Stimulated activated naive CD4-positive, alpha-beta T cell treated with Interleukin-2 at 50 U/mL for 16 hours (primary cell): ENCODE data around the gene BACH2.

Experiments
- DNase-seq: peaks from one replicate; lab custom pipeline; 2025; lab: John Stamatoyannopoulos, UW

The BACH2 gene

DNA sequence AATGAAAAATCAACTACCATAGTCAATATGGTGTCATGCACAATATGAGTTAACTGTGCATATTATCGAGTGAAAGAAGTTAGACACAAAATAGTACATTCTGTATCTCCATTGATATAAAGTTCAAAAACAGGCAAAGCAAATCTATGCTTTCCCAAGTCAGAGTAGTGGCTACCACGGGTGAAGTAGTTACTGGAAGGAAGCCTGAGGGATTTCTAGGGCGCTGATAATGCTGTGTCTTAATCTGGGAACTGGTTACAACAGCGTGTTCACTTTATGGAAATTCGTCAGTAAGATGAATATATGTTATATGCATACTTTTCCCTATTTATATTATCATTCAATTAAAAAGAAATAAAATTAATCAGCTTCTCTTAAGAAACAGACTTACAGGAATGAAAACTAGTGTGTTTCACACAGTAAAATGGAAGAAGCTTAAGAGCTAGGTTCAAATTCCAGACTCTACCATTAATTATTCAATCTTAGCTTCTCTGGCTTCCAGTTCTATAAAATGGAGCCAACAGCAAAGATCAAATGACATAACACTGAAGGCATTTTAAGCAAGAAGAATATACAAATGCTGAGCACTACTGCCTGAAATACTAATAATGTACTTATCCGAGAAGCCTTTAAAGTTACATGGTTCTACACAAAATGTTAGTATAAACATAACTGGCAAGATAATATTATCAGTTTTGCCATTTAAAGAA, 19.2 kb downstream of the BACH2 start:
- no peak for DNase-seq

DNA sequence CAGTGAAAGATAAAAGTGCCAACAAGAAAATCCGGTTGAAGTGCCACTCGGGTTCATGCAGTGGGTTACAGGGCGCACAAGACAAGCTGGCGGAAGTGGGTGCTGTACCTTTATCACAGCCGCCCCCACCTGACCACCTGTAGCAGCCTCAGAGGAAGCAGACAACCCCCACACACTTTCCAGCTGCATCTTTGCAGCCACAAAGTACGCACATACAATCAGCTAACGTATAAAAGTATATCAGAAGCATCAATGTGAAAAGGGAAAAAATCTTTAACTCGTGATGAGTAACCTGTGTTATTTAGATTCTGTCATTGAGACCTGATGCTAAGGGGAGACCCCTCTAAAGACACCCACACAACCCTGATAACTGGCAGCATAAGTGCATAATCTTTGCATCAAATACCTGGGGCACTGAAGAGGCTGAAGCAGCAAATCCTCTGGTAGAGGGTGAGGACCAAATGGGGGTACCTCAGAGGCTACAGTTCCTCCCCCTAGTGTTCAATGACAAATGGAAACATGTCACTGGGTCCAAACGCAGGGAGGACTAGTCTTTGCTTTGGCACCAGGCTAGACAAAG, 22.1 kb downstream of the BACH2 start:
- peak; percentile 95 for DNase-seq

DNA sequence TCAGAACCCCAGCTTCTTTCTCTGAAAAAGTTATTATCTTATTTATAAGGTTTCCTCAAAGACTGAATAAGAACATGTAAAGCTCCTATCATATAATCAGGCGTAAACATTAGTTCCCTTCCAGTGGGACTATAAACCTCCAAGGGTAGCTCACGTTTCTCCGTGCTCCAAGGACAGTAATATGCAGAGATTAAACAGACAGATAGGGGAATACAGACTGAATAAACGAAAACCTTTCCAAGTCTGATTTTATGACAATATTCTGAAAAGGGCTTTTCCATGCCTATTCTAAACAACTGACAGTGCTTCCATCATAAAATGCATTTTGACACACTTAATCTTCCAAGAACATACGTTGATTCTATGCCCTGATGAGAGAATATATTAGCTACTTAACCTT, 22.8 kb downstream of the BACH2 start:
- no peak for DNase-seq

DNA sequence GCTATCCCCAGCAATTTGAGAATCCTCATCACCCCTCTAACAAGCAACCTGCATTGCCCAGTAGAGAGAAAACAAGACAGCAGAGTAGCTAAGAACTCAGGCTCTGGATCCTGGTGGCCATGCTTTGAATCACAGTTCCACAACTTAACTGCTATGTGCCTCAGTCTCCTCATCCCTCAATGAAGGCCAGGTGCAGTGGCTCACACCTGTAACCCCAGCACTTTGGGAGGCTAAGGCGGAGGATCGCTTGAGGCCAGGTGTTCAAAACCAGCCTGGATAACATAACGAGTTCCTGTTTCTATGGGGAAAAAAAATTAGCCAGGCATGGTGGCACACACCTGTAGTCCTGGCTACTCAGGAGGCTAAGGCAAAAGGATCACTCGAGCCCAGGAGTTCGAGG, 23.7 kb downstream of the BACH2 start:
- DNase-seq, result no peak

DNA sequence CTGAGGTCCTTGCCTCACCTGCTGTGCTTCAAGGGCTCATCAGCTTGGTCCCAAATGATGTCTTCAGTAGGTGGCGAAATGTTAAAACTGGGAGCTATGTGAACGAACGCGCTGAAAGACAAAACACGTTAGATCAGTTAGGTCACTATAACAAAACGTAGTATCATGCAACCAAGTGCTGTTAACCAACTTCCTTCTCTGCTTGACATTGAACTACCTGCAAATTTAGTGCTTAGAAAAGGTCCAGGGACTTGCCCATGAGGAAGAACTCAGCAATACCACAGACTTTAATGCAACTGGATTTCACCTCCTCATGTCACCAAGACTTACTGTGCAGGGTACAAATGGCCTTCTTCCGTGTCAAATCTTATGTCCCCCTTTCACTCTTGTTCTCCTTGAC, 24.8 kb downstream of the BACH2 start:
- no peak for DNase-seq

DNA sequence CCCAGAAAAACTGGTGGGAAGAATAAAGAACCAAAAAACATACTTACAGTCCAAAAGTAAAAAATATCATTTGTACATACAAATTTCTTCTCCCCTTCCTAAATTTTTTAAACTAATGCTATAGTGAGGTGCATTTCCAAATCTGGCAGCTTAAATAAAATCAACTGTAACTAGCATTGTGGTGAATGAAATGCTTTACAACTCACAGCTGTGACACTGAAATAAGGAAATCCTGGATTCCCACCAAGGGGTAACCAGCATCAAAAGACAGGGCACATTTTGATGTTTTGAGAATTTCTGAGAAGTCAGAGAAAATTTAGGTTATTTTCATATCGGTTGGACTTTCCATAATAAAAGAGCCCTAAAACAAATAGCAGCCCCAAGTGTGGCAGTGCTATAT, 27.3 kb downstream of the BACH2 start:
- no peak for DNase-seq

DNA sequence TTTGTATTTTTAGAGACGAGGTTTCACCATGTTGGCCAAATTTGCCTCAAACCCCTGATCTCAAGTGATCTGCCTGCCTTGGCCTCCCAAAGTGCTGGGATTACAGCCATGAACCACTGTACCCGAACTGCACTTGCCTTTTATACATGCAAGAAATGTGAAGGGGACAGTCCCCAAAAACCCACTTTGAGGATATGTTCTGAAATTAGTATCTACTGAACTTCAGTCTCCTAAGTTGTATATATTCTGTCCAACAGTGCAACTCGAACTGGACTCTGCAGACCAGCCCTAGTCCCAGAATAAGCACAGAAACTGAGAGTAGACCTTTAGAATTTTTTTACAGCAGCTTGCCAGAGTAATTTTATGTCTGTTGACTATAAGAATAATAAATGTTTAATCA, 28.5 kb downstream of the BACH2 start:
- no peak for DNase-seq

DNA sequence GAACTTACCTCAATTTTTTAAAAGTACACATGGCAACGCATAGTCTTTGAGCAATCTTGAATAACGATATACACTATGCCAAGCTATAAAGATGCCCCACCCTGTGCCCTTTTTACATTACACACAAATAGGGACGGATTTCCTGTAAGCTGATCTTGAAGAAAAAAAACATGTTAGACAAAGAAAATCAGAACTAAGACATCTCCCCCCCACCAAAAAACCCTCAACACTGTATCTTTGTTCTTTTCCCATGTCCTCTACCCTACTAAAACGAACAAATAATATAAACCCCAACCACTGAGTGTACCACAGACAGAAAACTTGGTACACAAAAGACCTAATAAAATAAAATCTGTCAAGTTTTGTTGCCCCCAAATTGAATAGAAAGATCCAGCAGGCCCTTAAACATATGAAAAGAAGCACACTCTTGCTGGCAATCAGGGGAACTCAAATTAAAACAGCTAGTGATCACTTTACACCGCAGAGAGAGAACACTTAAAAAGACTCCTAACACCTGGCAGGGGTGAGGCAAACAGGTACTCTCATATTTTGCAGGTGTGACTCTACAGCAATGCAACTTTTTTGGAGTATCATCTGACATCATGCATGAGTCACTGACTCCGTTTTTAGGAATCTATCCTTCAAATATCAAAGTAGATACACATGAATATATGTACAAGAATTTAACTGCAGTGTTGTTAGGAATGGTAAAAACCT, 29.6 kb downstream of the BACH2 start:
- DNase-seq, result no peak

DNA sequence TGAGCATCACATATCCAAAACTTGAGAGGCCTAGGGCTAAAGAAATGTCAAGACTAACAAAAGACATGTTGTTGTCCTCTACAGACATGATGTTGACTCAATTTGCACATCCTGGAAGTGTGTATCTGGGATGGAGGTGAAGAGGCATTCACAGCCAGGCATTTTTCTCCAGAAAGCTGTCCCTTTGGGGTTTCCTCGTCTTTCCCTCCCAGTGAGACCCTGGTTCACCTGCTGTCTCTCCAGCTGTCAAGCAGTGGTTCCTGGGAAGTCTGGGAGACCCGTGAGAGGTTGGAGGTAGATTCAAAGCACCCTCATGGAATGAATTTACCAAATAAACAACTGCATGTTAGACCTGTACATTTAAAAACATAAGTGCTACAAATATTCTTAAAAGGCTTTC, 32.1 kb downstream of the BACH2 start:
- no peak for DNase-seq

DNA sequence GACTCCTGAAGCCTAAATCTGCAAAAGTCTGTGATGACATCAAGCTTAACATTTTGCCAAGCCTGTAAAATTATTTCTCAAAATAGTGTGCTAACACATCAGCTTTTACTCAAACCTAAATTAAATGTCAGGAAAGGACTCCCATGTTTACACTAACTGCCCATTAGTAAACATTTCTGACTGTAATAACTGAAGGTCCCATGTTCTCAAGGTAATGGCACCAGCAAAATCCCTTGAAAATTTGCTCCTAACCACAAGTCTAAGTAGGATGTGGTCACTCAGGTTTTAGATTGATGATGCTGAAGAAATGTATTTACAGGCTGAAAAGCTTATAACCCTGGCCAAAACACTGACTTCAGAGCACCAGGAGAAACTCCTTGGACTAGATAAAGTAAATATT, 33.0 kb downstream of the BACH2 start:
- no peak for DNase-seq

DNA sequence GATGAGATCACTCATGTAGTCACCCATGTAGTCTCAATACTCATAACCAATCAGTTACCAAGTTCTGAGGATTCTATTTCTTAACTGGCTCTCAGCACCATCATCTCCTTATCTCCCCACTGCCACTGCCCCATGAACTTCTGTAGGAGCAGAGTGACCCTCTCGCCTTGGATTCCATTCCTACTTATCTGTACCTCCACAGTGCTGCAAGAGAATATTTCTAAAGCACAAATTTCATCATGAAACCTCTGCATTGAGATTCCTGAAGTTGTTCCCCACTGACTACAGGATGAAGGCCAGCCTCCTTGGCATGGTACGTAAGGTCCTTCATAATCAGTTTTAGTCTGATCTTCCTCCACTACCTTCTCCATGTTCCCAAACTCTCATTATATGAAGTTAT, 34.8 kb downstream of the BACH2 start:
- no peak for DNase-seq

DNA sequence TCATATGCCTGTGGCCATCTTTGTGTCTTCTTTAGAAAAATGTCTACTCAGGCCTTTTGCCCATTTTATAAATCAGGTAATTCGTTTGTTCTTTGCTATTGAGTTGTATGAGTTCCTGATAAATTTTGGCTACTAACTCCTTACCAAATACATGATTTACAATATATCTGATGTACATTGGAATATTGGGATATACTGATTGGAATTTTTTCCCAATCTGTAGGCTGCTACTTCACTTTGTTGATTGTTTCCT, 39.2 kb downstream of the BACH2 start:
- no peak for DNase-seq

DNA sequence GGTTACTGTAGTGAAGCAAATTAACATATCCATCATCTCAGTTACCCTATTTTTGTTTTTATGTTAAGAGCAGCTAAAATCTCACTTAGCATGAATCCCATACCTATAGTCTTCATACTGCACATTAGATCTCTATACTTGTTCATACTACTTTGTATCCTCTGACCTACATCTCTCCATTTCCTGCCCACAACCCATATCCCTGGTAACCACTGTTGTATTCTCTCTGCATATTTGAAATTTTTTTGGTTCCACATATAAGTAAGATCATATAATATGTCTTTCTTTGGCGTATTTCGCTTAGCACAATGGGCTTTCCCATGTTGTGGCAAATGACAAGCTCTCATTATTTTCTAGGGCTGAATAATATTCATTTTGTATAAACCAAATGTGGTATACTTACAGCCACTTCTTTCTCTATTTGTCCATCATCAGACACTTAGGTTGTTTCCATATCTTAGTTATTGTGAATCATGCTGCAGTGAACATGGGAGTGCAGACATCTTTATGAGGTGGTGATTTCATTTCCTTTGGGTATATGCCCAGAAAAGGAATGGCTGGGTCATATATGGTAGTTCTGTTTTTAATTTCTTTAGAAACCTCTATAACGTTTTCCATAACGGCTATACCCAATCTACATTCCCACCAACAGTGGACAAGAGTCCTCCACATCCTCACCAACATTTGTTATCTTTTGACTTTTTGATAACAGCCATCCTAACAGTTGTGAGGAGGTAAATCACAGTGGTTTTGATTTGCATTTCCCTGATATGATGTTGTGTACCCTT, 39.8 kb downstream of the BACH2 start:
- DNase-seq, result no peak

DNA sequence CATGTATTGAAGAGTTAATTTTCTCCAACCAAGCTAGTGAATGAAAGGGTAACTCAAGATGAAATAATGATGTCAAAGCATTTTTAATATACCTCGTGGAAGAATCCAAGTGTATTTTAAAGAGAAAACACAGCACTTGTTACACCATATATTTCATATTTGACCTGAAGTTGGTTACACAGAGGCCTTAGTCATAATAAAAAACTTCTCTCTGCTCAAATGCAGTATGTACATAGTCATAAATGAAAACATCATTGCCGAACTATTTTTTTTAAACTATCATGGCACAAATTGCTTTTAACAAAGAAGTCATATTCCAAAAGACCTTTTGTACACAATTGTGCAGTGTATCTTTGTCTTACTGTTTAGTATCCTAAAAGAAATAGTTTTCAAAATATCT, 43.0 kb downstream of the BACH2 start:
- DNase-seq, result no peak

DNA sequence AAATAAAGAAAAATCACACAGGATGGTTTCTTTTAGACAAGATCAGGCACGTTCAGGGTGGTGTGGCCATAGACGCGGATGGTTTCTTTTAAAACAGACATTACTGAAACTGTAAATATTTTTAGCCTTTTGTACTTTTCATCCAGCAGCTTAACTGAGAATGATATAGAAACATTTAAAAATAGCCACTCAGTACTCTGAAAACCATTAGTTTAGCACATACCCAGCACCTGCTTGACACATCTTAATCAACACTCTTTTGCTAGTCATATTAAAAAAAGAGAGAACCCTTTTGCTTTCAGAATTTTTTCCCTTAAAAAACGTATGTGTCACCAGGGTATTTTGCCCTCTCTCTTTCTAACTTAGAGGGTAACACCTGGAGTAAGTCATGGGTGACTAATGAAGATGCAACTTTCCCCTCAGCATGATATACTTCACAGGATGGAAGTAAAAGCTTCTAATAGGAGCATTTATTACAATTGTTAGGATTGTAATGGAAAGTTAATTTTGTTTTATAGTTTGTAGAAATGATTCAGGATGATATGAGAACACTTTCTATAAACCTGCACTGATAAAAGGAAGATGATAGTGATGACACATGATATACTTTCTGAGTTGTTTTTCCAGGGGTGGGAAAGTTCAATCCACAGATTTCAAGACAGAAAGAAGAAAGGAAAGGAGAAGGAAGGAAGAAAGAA, 45.2 kb downstream of the BACH2 start:
- no peak for DNase-seq

DNA sequence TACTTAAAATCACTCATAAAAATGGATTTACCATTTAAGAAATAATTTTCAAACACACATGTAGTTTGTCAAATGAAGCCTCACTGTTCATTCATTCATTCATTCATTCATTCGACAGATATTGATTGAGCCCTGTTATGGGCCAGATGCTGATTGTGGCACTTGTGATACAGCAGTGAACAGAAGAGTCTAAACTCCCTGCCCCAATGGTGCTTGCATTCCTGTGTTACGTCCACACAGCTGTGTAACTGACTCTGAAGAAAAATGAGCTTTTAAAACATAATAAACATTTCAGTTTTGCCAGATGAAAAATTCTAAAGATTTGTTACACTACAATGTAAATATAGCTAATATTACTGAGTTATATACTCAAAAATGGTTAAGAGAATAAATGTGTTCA, 46.2 kb downstream of the BACH2 start:
- DNase-seq, result no peak

DNA sequence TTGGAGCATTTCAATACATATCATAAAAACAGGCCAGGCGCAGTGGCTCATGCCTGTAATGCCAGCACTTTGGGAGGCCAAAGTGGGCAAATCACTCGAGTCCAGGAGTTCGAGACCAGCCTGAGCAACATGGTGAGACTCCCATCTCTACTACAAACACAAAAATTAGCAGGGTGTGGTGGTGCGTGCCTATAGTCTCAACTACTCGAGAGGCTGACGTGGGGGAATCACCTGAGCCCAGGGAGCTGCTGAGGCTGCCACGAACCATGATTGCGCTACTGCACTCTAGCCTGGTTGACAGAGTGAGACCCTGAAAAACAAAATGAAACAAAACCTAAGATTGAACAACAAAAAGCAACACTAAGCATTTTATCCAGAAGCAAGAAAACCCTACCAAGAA, 47.2 kb downstream of the BACH2 start:
- peak; percentile 15 for DNase-seq

DNA sequence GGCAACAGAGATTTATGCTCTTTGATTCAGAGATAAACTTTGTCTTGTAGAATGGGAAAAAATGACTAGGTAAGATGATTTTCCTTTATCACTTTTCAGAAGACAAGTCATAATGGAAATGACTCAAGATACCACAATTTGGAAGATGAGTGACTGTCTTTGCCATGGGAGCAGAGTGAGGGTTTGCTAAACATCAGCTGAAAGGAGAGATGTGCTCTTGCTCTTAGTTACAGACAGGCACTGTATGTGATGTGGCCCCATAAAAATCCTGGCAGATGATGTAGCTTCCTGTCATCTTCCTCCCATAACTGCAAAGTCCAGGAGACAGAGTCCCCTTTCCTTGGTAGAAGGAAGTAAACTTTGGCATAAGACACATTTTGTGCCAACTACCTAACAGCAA, 47.6 kb downstream of the BACH2 start:
- DNase-seq, result no peak

DNA sequence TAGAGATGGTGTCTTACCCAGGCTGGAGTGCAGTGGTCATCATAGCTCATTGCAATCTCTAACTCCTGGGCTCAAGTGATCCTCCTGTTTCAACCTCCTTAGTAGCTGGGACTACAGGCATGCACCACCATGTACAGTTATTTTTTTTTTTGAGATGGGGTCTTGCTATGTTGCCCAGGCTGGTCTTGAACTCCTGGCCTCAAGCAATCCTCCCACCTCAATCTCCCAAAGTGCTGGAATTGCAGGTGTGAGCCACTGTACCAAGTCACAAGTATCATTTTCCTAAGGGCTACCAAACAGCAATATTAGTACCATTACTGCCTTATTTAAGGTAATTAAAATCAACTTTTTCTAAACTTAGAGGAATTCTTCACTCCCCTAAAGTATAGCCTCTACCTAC, 49.4 kb downstream of the BACH2 start:
- DNase-seq, result no peak

DNA sequence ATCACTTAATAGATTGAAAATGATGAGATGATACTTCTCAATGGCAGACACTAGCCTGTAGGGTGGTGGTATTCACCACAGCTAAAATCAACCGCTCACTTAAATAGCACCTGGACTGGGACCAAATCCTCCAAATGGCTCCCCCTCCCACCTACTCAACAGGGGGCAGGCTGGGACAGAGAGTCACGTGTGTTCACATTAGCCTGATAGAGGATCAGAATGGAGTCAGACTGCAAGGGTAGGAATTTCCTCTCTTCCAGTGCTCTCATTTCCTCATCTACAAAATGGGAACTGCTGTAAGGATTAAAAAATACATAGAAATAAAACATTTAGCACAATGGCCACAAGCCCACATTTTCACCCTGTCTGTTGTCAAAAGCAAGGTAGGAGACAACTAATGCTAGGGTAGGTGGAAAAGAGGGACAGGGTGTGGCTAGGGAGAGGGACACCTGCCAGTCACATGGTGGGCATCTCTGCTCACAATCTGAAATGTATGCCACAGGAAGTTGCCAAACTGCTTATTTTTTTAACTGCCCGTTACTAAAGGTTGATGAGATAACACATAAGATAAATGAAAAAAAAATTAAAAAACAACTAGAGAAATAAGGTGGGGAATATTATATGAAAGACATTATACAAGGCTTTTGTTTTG, 55.3 kb downstream of the BACH2 start:
- DNase-seq, result no peak

DNA sequence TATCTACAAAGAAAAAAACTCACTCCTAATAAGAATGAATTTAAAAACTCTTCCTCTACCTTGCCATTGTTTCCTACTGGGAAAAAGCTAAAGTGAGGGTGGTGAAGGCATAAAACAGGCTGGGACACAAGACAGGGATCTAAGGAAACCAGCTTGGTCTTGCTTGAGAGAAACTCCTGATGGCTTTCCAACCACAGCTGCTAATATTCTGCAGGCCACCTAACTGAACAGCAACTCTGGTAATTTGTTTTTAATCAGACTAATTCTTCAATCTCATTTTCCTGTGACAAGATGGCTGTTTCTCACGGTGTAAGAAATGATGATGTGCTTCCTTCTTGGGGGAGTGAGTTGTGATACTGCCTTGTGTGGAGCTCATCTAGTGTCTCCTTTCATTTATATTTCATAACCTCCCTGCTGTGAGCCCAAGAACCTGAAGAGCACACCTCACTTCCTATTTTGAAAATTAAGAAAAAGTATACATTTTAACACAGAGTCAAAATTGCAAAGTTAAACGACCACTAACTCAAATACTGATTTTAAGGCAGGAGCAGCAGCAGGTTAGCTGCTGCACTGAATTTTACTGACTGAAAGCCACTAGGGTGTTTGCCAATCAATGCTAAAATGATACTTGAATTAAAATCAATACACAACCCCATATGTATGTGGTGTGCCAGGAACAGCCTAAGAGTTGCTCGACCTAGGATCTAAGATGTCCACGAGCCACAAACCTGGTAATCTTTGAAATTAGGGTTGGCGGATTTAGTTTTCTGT, 58.0 kb downstream of the BACH2 start:
- no peak for DNase-seq
